CD4-positive, CD25-positive, alpha-beta regulatory T cell (primary cell): ENCODE measurements around the gene HSD3B7. TPM values are rescaled to one million over a fixed set of nuclear protein-coding genes. Genes with fewer than 3 reads are reported as not detected.

Source experiments
- ATAC-seq, 2 donors: fragments of 150-1000 bp; cut with Tn5 transposase; one replicate each; pipeline ENCODE4 v1.10.0; 2021; ENCODE audit warnings: low read depth in 2 of 2, moderate number of reproducible peaks in 2 of 2, moderate library complexity in 1 of 2
- DNase-seq, 3 donors: peaks; one replicate each; pipeline versions ENCODE4 v3.0.0 to v3.0.0-alpha.2; 2012 to 2022; ENCODE audit warnings: mixed read lengths in 1 of 3
- H3K27ac ChIP-seq: one replicate; pipeline ENCODE4 v1.7.0; 2013; ENCODE audit warnings: mild to moderate bottlenecking, low read length; ENCODE audit not compliant: insufficient read depth, poor library complexity, severe bottlenecking
- H3K27me3 ChIP-seq: one replicate; pipeline ENCODE4 v1.7.0; 2013; ENCODE audit warnings: low read length; ENCODE audit not compliant: control insufficient read depth, insufficient read depth
- H3K36me3 ChIP-seq: one replicate; pipeline ENCODE4 v1.7.0; 2013; ENCODE audit warnings: mild to moderate bottlenecking, low read length, moderate library complexity; ENCODE audit not compliant: control insufficient read depth, insufficient read depth
- H3K4me1 ChIP-seq: 2 replicates; pipeline ENCODE4 v1.7.0; 2013; ENCODE audit warnings: mild to moderate bottlenecking, low read length; ENCODE audit not compliant: insufficient read depth, control insufficient read depth, poor library complexity, severe bottlenecking
- H3K4me3 ChIP-seq: one replicate; pipeline ENCODE4 v1.7.0; 2013; ENCODE audit warnings: low read depth, mild to moderate bottlenecking, low read length, moderate library complexity
- H3K9me3 ChIP-seq, 2 experiments: 1 replicate in 1 of 2; 2 replicates in 1 of 2; pipeline ENCODE4 v1.7.0; 2013; ENCODE audit warnings: low read length in 2 of 2, mild to moderate bottlenecking in 1 of 2, moderate library complexity in 1 of 2; ENCODE audit not compliant: control insufficient read depth in 2 of 2
- H3K27ac Mint-ChIP-seq, 3 donors: one replicate each; pipeline ENCODE4 v1.8.0; 2020 to 2022; ENCODE audit warnings: mild to moderate bottlenecking in 3 of 3, mixed read lengths in 3 of 3, moderate library complexity in 2 of 3
- H3K27me3 Mint-ChIP-seq: one replicate; pipeline ENCODE4 v1.8.0; 2022; ENCODE audit warnings: mild to moderate bottlenecking, mixed read lengths
- H3K36me3 Mint-ChIP-seq: one replicate; pipeline ENCODE4 v1.8.0; 2020; ENCODE audit warnings: mixed read lengths
- H3K4me1 Mint-ChIP-seq, 4 donors: one replicate each; pipeline ENCODE4 v1.8.0; 2020 to 2022; ENCODE audit warnings: mixed read lengths in 4 of 4, mild to moderate bottlenecking in 1 of 4
- H3K4me3 Mint-ChIP-seq, 4 donors: one replicate each; pipeline ENCODE4 v1.8.0; 2020 to 2022; ENCODE audit warnings: mild to moderate bottlenecking in 4 of 4, mixed read lengths in 4 of 4, moderate library complexity in 3 of 4
- H3K9me3 Mint-ChIP-seq, 7 donors: one replicate each; pipeline ENCODE4 v1.8.0; 2020 to 2022; ENCODE audit warnings: mixed read lengths in 7 of 7, mild to moderate bottlenecking in 3 of 7, moderate library complexity in 2 of 7
- polyA plus RNA-seq, 4 donors: library from polyadenylated mRNA; unstranded; fragments of 300-500 nt; fragmentation: Illumina TruSeq; gene quantifications; one replicate each; pipeline ENCODE4 v1.2.3, GENCODE V29; 2021
- total RNA-seq: library from RNA; stranded (reverse); gene quantifications from one replicate; pipeline ENCODE4 v1.2.3, GENCODE V29; 2022

The HSD3B7 gene
- total and polyA plus RNA-seq, 5 donors from 2014 or later, result 0.07 to 0.31 TPM; not detected in 3

- Mint-ChIP-seq H3K9me3 (no peaks in the 10 kb centered on the region), H3K4me1 (peaks cover 0 to 16% (median 0%) of the 10 kb centered on the region in 4 donors), H3K4me3 (no peak overlapping the region), H3K27me3 (peaks cover 41% of the 10 kb centered on the region), H3K36me3 (no peaks in the 10 kb centered on the region), H3K27ac (no peak overlapping the region)
- Histone ChIP-seq H3K4me1 (peaks cover 8% of the 10 kb centered on the region), H3K9me3 (no peaks in the 10 kb centered on the region), H3K27me3 (peaks cover 7% of the 10 kb centered on the region), H3K4me3 (no peak overlapping the region), H3K27ac (no peak overlapping the region), H3K36me3 (no peaks in the 10 kb centered on the region)
- no peak for DNase-seq
- ATAC-seq, result no peak
These were observed 21.6 kb downstream of the HSD3B7 start for GRCh38 chr16:31006589-31006988.

GRCh38 chr16:31007684-31008083 lies 22.7 kb downstream of the HSD3B7 start:
- peaks cover 10% of the 10 kb centered on the region for H3K27me3 ChIP-seq
- no peak overlapping the region for H3K27ac ChIP-seq
- peaks cover 47% of the 10 kb centered on the region for H3K27me3 Mint-ChIP-seq
- H3K27ac Mint-ChIP-seq, result no peak overlapping the region
- H3K4me1 Mint-ChIP-seq, result peaks cover 0 to 18% (median under 1%) of the 10 kb centered on the region in 4 donors
- H3K4me3 Mint-ChIP-seq, result no peak overlapping the region
- no peak overlapping the region for H3K4me3 ChIP-seq
- no peaks in the 10 kb centered on the region for H3K36me3 Mint-ChIP-seq
- H3K9me3 Mint-ChIP-seq, result no peaks in the 10 kb centered on the region
- no peaks in the 10 kb centered on the region for H3K9me3 ChIP-seq
- no peak for ATAC-seq
- no peak for DNase-seq
- H3K36me3 ChIP-seq, result no peaks in the 10 kb centered on the region
- H3K4me1 ChIP-seq, result peaks cover 8% of the 10 kb centered on the region

- ATAC-seq, result no peak
- no peak overlapping the region for H3K4me3 Mint-ChIP-seq
- no peak for DNase-seq
These were observed 23.1 kb downstream of the HSD3B7 start for GRCh38 chr16:31008149-31008548.

GRCh38 chr16:31008551-31008950 lies 23.5 kb downstream of the HSD3B7 start:
- H3K4me3 Mint-ChIP-seq, result no peak overlapping the region
- peaks cover 3% of the 10 kb centered on the region for H3K36me3 Mint-ChIP-seq
- Histone ChIP-seq H3K4me1 (peaks cover 8% of the 10 kb centered on the region), H3K36me3 (no peaks in the 10 kb centered on the region), H3K9me3 (no peaks in the 10 kb centered on the region), H3K4me3 (no peak overlapping the region), H3K27ac (no peak overlapping the region), H3K27me3 (peaks cover 10% of the 10 kb centered on the region)
- H3K27me3 Mint-ChIP-seq, result peaks cover 56% of the 10 kb centered on the region
- ATAC-seq (no peak), DNase-seq (no peak)
- no peak overlapping the region for H3K27ac Mint-ChIP-seq
- no peaks in the 10 kb centered on the region for H3K9me3 Mint-ChIP-seq
- H3K4me1 Mint-ChIP-seq, result peaks cover 0 to 18% (median 3%) of the 10 kb centered on the region in 4 donors

More at GRCh38 chr16:31008149-31008548, 23.1 kb downstream of the HSD3B7 start:
- Mint-ChIP-seq H3K36me3 (no peaks in the 10 kb centered on the region), H3K4me1 (peaks cover 0 to 18% (median 2%) of the 10 kb centered on the region in 4 donors), H3K27me3 (peaks cover 52% of the 10 kb centered on the region), H3K27ac (no peak overlapping the region), H3K9me3 (no peaks in the 10 kb centered on the region)
- Histone ChIP-seq H3K27me3 (peaks cover 10% of the 10 kb centered on the region), H3K4me3 (no peak overlapping the region), H3K27ac (no peak overlapping the region), H3K9me3 (no peaks in the 10 kb centered on the region), H3K36me3 (no peaks in the 10 kb centered on the region), H3K4me1 (peaks cover 8% of the 10 kb centered on the region)

GRCh38 chr16:31009120-31009519 lies 24.1 kb downstream of the HSD3B7 start:
- Histone ChIP-seq H3K9me3 (no peaks in the 10 kb centered on the region), H3K4me3 (no peak overlapping the region), H3K27me3 (peaks cover 10% of the 10 kb centered on the region), H3K27ac (no peak overlapping the region), H3K36me3 (no peaks in the 10 kb centered on the region), H3K4me1 (peaks cover 8% of the 10 kb centered on the region)
- no peak overlapping the region for H3K27ac Mint-ChIP-seq
- H3K9me3 Mint-ChIP-seq, result no peaks in the 10 kb centered on the region
- DNase-seq (no peak), ATAC-seq (no peak)
- peak overlapping the region in 1 of 4 donors; percentile 73 for H3K4me3 Mint-ChIP-seq
- H3K4me1 Mint-ChIP-seq, result peaks cover 0 to 18% (median 4%) of the 10 kb centered on the region in 4 donors
- peaks cover 3% of the 10 kb centered on the region for H3K36me3 Mint-ChIP-seq
- peaks cover 60% of the 10 kb centered on the region for H3K27me3 Mint-ChIP-seq

- Histone ChIP-seq H3K9me3 (no peaks in the 10 kb centered on the region), H3K4me3 (no peak overlapping the region), H3K4me1 (peaks cover 8% of the 10 kb centered on the region), H3K36me3 (no peaks in the 10 kb centered on the region), H3K27me3 (peaks cover 10% of the 10 kb centered on the region), H3K27ac (no peak overlapping the region)
- Mint-ChIP-seq H3K27me3 (peaks cover 63% of the 10 kb centered on the region), H3K4me3 (peak overlapping the region in 2 of 4 donors; percentile 67 to 85), H3K36me3 (peaks cover 3% of the 10 kb centered on the region), H3K27ac (peak overlapping the region in 2 of 3 donors; percentile 5 to 76), H3K4me1 (peaks cover 0 to 18% (median 4%) of the 10 kb centered on the region in 4 donors), H3K9me3 (no peaks in the 10 kb centered on the region)
- DNase-seq (no peak), ATAC-seq (no peak)
These were observed 25.0 kb downstream of the HSD3B7 start for GRCh38 chr16:31009894-31010584.

GRCh38 chr16:31010585-31011325 lies 25.7 kb downstream of the HSD3B7 start, which contains the start of gene STX1B:
STX1B (minus strand) TSS chr16:31010638; CDS start chr16:31010396, 242 bp downstream.
- DNase-seq (peak; percentile 24 to 32 (median 32)), ATAC-seq (peak in 1 of 2 donors; percentile 44)
- Mint-ChIP-seq H3K4me1 (peaks cover 0 to 18% (median 4%) of the 10 kb centered on the region in 4 donors), H3K4me3 (peak within 1 kb of the TSS in 3 of 4 donors; percentile 56 to 85 (median 79)), H3K27ac (peak within 1 kb of the TSS in 2 of 3 donors; percentile 5 to 81), H3K27me3 (peaks cover 60% of the 10 kb centered on the region), H3K9me3 (no peaks in the 10 kb centered on the region), H3K36me3 (peaks cover 3% of the 10 kb centered on the region)
- Histone ChIP-seq H3K4me1 (peaks cover 8% of the 10 kb centered on the region), H3K9me3 (no peaks in the 10 kb centered on the region), H3K4me3 (no peak within 1 kb of the TSS), H3K36me3 (no peaks in the 10 kb centered on the region), H3K27me3 (peaks cover 10% of the 10 kb centered on the region), H3K27ac (no peak within 1 kb of the TSS)
